Inflammatory macrophage treated with lipopolysaccharide for 4 hours (primary cell): ENCODE measurements around the gene TEAD1.
"Not testable (repeated sequence)": the region's sequence is repeated elsewhere in the genome, so short reads cannot be mapped to it uniquely, and the experiment has no call there.

Experiments used
- DNase-seq: peaks from one replicate; pipeline ENCODE4 v3.0.0-alpha.2; 2020

TEAD1 gene

DNA sequence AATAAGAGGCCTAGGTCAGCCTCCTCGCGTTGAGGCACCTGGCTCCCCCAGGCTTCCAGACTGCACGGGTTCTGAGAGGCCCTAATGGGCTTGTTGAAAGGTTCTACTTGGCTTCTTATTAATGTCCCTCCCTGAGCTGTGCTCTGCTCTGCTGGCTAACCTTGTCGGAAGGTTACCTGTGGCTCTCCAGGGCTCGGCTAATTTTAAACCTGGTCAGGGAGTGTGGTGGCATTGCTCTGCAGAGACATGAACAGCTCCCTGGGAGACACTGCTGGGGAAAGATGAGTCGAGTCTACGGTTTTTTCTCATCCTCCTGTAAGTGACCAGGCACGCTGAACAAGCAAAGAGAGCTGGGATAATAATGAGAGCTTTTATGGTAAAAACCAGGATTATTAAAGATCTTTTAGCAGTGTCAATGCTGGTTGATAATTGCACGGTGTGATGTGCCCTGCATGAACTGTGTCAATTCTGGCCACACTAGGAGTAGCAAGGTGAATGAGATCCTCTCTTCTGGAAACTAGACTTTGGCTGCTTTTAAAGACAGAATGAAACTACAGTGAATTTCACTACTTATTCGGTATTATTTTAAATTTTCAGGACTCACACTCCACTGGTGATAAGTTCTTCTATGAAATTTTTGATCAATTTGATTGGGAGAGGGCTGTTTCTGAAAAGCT lies 70.7 kb downstream of the TEAD1 start:
- DNase-seq: no peak

- no peak for DNase-seq
Observed at GRCh38 chr11:12745787-12746186, 71.6 kb downstream of the TEAD1 start.

DNA sequence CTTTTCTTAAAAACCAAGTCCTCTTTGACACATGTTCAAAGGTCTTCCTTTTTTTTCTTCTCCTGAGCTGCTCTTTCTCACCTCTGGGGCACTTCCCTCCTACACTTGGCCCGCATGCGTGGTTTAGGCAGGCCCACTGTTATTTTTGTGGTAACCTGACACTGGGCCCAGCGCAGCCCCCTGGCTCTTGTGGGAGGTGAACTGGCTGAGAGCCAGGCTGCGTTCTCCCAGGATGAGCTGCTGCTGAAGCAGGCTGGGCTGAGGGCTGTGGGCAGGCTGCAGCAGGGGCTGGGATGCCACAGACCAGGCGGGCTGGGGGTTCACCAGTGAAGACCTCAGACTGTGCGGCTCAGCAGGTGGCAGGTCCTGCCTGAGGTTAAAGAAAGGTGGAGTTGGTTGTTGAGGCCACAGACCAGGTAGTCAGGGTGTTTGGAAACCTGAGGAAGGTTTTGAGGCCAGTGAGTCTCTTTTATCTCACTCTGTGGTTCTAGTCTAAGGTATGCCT lies 72.4 kb downstream of the TEAD1 start:
- DNase-seq: no peak

DNA sequence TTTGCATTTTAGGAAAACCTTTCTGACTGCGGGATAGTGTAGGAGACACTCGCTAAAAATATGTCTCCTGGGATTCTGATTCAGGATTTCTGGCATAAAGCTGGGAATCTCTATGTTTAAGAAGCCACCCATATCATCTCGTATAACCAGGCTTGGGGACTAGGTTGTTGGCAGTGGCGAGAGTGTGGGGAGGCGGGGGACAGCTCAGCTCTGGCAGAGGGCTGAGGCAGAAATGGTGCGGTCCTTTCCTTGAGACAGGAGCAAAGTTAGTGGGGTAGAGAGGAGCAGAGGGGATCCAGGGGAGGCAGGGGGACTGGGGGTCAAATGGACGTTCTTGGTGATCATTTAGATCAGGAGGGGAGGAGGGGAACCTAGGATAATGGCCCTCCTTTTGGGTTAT lies 74.3 kb downstream of the TEAD1 start:
- DNase-seq: no peak

- DNase-seq: no peak
Observed at GRCh38 chr11:12749442-12749841, 75.2 kb downstream of the TEAD1 start.

DNA sequence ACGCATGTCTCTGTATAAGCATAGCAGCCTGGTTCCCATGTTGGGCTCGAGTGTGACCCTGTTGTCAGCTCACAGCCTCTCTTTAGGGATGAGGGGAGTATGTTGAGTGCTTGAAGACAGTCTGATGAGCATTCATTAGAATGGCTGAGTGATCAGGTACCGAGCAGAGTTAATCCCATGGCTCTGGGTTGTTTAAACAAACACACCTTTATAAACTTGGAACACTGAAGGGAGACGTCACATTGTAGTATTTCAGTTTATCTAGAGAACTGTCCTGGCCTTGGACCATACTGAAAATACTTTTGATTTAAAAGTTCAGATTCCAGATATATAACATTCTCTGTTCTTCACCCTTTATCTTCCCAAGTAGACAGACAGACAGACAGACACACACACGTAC lies 76.0 kb downstream of the TEAD1 start:
- DNase-seq: no peak

- DNase-seq: no peak
Observed at GRCh38 chr11:12752868-12753524, 78.8 kb downstream of the TEAD1 start.

DNA sequence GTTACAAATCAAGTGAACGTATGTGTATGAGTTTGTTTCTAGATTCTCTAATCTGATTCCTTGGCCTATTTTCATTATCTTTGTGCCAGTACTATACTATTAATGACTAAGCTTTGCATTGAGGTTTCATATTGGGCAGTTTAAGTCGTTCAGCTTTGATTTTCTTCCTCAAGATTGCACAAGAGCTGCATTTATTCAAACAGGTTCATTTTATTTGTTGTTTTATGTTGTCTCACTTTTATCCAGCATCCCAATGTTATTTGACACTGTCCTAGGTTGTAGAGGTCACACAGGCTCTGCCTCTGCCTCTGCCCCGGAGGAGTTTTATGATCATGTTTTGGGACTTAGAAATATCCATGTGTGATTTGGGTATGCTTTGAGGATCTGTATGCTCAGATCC lies 79.8 kb downstream of the TEAD1 start:
- DNase-seq: no peak

- no peak for DNase-seq
Observed at GRCh38 chr11:12754582-12755234, 80.5 kb downstream of the TEAD1 start.

DNA sequence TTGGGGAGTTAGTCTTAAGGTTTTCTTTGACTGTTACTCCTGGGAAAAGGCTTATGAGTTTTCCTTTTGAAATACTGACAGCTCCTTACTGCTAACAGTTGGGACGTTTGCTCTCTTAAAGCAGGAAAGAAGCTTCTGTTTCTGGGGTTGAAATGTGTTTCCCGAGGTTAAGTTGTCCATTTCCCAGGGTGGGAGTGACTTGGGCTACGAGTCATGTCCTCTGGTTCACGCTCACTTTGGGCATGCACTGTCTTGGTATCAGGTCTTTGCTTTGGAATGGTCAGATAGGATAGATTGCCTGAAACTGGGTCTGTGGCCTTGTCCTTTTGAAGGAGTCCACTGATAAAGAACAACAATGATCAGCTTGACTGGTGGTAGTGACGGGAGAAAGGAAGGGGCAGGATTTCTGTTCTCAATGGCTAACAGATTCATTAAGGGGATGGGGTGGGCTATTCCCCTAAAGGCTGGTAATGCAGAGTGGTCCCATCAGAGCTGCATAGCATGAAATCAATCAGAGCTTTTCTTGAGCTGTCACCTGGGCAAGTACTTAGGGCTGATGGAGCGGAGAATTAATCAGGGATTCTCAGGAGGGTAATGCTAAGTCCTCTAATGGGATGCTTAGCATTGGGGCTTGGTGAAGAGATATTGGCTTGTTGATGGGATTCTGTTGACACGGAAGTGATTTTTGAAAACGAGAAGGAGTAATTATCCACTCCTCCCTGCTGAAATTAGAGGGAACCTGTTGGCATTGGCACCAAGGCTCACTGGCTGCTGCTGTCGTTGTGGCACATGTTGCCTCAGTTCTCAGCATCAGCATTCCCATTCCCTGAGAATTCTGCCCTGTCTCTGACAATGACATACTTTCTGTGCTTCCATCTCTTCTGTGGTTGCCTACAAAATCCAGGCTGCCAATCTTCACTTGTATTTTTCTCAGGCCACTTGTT lies 81.6 kb downstream of the TEAD1 start:
- DNase-seq: no peak

DNA sequence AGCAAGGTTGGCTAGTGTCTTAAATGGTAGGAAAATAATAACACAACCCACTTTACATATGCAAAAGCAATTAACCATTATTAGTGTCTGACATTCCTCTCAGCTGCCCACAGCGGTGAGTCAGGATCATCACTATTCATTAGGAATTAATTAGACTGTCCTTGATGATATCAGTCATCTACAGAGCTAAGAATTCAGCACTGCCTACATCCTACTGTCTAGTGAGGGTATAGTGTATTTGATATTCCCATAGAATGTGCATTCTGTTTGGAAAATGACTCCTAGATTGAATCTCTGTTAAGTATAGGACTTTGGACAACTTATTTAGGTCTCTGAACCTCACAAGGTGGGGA lies 82.2 kb downstream of the TEAD1 start:
- no peak for DNase-seq

- DNase-seq: no peak
Observed at GRCh38 chr11:12756867-12757266, 82.6 kb downstream of the TEAD1 start.

- DNase-seq: no peak
Observed at GRCh38 chr11:12757416-12757815, 83.2 kb downstream of the TEAD1 start.

DNA sequence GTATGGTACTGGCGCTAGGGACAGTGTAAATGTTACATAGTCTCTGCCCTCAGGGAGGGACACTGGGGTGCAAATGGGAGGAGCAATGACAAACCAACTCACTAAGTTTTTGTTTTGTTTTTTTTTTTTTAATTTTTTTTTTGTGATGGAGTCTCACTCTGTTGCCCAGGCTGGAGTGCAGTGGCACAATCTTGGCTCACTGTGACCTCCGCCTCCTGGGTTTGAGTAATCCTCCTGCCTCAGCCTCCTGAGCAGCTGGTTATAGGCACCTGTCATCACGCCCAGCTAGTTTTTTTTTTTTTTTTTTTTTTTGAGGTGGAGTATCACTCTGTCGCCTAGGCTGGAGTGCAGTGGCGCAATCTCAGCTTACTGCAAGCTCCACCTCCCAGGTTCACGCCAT lies 83.9 kb downstream of the TEAD1 start:
- not testable (repeated sequence) for DNase-seq

DNA sequence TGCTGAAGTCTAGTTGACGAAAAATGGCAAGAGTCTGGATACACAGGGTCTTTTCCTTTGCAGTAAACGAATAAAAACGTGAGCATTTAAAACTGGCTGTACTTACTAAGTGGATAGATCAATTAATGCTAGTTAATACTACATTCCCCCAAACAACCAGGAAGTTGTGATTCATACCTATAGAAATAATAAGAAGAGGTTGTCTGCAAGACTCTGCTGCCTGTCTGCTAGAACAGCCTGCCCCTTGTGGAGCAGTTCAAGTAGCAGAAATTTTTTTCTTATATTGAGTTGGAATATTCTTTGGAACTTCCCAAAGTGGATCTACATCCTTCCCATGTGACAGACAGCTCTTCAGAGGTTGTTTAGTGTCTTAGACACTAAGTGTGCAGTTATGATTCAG lies 86.8 kb downstream of the TEAD1 start:
- DNase-seq: no peak

DNA sequence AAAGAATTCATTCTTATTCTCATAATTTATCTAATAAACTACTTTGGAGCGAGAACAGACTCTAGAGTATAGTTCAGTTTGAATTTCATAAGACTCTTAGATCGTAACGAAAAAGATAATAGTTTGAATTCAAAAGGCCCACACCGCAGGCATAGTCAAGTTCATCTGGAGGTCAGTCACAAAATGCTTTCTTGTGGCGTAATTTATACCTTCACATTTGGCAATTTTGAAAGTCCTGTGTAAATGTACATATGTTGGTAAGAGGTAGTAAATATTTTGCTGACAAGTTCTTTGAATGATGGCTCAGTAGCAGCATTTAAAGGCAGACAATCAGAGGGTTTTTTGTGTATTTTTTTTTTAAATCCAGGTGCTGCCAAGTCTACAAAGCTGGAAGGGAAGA lies 88.1 kb downstream of the TEAD1 start:
- no peak for DNase-seq

DNA sequence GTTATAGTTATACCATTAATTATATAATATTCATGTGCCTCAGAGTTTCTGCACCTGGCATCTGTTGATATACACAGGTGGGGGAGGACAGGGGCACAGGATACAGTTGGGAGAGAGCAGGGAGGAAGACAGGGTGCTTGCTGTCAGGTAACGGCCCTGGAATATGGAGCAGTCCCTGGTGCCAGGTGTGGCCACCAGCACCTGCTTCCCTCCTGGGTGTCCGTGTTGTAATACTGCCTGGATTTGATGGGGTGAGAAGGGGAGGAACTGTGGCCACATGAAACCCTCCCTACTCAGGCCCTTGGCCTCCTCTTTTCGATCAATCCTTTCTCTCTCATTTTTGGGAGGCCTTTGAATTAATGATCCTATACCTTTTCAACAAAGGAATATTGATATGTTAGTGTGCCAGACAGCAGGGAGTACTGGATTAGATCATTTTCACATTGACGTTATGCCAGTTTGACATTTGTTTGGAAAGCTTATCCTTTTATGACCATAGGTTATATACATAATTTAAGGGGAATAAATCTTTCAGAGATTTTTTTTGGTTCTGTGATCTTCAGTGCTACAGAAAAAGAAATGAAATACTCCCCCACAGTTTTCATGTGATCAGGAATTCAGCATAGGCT lies 88.6 kb downstream of the TEAD1 start:
- no peak for DNase-seq

DNA sequence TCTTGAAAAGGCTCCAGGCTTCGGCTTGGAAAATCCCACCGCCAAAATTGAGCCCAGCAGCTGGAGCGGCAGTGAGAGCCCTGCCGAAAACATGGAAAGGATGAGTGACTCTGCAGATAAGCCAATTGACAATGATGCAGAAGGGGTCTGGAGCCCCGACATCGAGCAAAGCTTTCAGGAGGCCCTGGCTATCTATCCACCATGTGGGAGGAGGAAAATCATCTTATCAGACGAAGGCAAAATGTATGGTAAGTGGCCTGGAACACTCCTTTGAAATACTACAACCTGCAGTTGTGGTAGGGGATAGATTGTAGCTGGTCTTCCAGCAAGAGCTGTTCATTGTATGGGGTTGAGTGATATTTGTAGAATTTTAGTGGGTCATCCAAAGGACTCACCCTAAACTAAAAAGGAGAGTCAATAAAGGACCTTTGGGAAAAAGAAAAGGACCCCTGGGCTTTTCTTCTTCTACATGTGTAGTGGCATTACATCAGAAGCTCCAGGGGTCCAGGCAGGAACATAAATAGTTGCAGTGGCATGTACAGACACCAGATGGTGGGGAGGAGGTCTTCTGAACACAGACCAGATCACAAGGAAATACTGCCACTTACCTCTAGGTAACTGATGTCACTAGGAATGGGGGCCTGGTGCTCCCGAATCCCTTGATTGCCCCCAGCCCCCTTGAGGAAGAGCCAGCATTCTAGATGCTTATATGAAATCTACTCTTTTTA lies 90.1 kb downstream of the TEAD1 start:
- no peak for DNase-seq

- DNase-seq: no peak
Observed at GRCh38 chr11:12765428-12765827, 91.2 kb downstream of the TEAD1 start.

GRCh38 chr11:12767027-12767426 lies 92.8 kb downstream of the TEAD1 start:
- DNase-seq: no peak

DNA sequence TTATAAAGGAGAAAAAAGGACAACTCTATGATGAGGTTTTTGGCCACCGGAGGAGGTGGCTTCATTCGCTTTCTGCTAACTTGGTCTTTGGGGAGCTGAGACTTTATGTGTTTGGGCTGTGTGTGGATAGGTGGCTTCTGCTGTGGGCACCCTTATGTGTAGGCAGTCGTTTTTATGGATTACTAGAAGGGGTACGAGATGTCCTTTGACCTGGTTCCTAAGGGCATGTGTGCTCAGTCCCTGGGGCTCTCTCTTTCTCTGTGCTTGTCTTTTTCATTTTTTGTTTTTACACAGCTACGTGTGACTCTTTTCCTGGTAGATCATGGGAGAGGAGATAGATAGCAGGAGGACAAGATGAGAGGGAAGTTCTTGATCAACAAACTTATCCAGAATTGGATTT lies 93.4 kb downstream of the TEAD1 start:
- DNase-seq: no peak
